Kidney (tissue), 14 donors: ENCODE measurements around the gene ID2. TPM values are rescaled to one million over a fixed set of nuclear protein-coding genes. Genes with fewer than 3 reads are reported as not detected.
A peak's percentile ranks its signal among the peaks of the same experiment; 100 is the strongest.

Experiments used
- DNase-seq, 5 donors: peaks; one replicate each; pipeline ENCODE4 v3.0.0-alpha.2; 2013 to 2020
- FAIRE-seq: peaks from 2 replicates; lab custom pipeline; 2012; peaks lifted over from hg19 to GRCh38; lab: Jason Lieb, UNC
- H3K27ac ChIP-seq, 2 donors: one replicate each; pipeline ENCODE4 v1.7.0; 2013; ENCODE audit warnings: low read depth in 2 of 2, low read length in 2 of 2, inconsistent platforms in 1 of 2
- H3K27me3 ChIP-seq: one replicate; pipeline ENCODE4 v1.7.1; 2013; ENCODE audit warnings: low read length, inconsistent platforms; ENCODE audit not compliant: control insufficient read depth, insufficient read depth
- H3K36me3 ChIP-seq, 3 donors: one replicate each; pipeline versions ENCODE4 v1.7.0 to v1.7.1; 2013; ENCODE audit warnings: low read length in 3 of 3, control low read depth in 1 of 3, inconsistent platforms in 1 of 3; ENCODE audit not compliant: insufficient read depth in 3 of 3, control insufficient read depth in 2 of 3
- H3K4me1 ChIP-seq, 3 donors: one replicate each; pipeline versions ENCODE4 v1.7.0 to v1.7.1; 2013; ENCODE audit warnings: low read length in 3 of 3, inconsistent platforms in 1 of 3, low read depth in 1 of 3; ENCODE audit not compliant: control insufficient read depth in 2 of 3, insufficient read depth in 2 of 3
- H3K4me3 ChIP-seq, 3 donors: one replicate each; pipeline versions ENCODE4 v1.7.0 to v1.8.1; 2013; ENCODE audit warnings: low read length in 3 of 3, control low read depth in 1 of 3, inconsistent platforms in 1 of 3
- H3K9ac ChIP-seq, 3 donors: one replicate each; pipeline versions ENCODE4 v1.7.0 to v1.7.1; 2013; ENCODE audit warnings: low read length in 3 of 3, control low read depth in 1 of 3, inconsistent platforms in 1 of 3
- H3K9me3 ChIP-seq, 3 donors: one replicate each; pipeline versions ENCODE4 v1.7.0 to v1.7.1; 2013; ENCODE audit warnings: low read length in 3 of 3, control low read depth in 1 of 3, inconsistent platforms in 1 of 3; ENCODE audit not compliant: control insufficient read depth in 2 of 3, insufficient read depth in 1 of 3
- intact Hi-C: fragments of 100-400 bp; cut with DNase I; formaldehyde crosslinking; loops from one replicate; pipeline ENCODE4 v1.11.1; 2022
- polyA plus RNA-seq: library from polyadenylated mRNA; stranded (reverse); fragments of 350-450 nt; fragmentation: Illumina TruSeq; extraction: RNeasy Lipid Tissue Mini Kit (QIAGEN cat#74804); gene quantifications from one replicate; pipeline ENCODE4 v1.2.3, GENCODE V29; 2014; ENCODE audit warnings: low read depth, low replicate concordance; ENCODE audit not compliant: insufficient read depth
- total RNA-seq: library from RNA; stranded (reverse); fragmentation: NEBNext Ultra II Directional; extraction: Animal tissue kit (Norgen Biotek cat#: 25700); gene quantifications from one replicate; pipeline ENCODE4 v1.2.1, GENCODE V29; 2021
- TF ChIP-seq, protein P1 (sequence below): IDR thresholded peaks from 3 replicates; pipeline ENCODE4 v1.5.1; 2012; ENCODE audit warnings: mild to moderate bottlenecking, moderate library complexity, borderline replicate concordance; ENCODE audit not compliant: insufficient read depth; ENCODE audit errors: extremely low read depth
- donor health status: control.
- donor health status: control.
- donor health status: control.
- donor health status: control.
- donor health status: control.
- donor health status: DM: yes; HTN: yes; CAD: no.
- donor health status: Normal renal cell carcinoma (clear cell type).

Gene ID2
- total and polyA plus RNA-seq, 2 donors from 2014 or later, result 74.6 to 113 TPM

DNA sequence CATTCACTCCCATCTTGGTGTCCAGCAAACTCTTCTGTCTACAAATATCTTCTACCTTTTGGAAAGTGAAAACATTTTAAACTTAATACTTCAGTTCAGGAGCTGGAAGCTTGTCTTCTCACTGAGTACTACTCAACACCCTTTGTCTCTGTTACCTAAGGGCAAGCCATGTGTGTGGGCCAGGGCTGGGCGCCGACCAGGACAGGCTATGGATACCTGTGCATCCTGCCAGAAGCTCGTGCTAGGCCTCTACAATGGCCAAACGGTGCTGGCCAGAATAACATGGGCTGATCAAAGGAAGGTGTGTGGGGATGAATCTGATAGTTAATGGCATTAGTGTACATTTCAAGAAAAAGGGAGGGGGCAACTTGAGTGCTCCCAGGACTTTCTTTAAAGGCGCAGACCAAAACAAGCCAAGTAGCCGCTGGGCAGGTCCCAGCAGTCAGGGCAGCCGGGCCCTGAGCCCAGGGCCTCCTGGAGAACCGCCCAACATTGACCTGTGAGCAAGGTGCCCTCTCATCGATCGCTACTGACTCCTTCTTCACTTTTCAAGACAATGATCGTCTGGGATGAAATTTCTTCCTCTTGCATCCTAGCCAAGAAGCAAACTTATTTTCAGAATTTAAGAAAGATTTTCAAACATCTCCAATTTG lies 29.0 kb upstream of the ID2 start:
- Histone ChIP-seq H3K27me3 (no peaks in the 10 kb centered on the region), H3K36me3 (no peaks in the 10 kb centered on the region), H3K27ac (peak overlapping the region in 1 of 2 donors; percentile 1), H3K9ac (no peak overlapping the region), H3K4me1 (peaks cover 0 to 22% (median 11%) of the 10 kb centered on the region in 3 donors), H3K9me3 (no peaks in the 10 kb centered on the region), H3K4me3 (no peak overlapping the region)
- DNase-seq (peak in 1 of 5 donors; percentile 46), FAIRE-seq (no peak)
- TF ChIP-seq, protein P1, sequence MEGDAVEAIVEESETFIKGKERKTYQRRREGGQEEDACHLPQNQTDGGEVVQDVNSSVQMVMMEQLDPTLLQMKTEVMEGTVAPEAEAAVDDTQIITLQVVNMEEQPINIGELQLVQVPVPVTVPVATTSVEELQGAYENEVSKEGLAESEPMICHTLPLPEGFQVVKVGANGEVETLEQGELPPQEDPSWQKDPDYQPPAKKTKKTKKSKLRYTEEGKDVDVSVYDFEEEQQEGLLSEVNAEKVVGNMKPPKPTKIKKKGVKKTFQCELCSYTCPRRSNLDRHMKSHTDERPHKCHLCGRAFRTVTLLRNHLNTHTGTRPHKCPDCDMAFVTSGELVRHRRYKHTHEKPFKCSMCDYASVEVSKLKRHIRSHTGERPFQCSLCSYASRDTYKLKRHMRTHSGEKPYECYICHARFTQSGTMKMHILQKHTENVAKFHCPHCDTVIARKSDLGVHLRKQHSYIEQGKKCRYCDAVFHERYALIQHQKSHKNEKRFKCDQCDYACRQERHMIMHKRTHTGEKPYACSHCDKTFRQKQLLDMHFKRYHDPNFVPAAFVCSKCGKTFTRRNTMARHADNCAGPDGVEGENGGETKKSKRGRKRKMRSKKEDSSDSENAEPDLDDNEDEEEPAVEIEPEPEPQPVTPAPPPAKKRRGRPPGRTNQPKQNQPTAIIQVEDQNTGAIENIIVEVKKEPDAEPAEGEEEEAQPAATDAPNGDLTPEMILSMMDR, result no peak
- intact Hi-C loops, result no loop called here

GRCh38 chr2:8653485-8653884 lies 28.4 kb upstream of the ID2 start:
- no peaks in the 10 kb centered on the region for H3K36me3 ChIP-seq
- peak overlapping the region in 1 of 2 donors; percentile 35 for H3K27ac ChIP-seq
- H3K9me3 ChIP-seq, result no peaks in the 10 kb centered on the region
- FAIRE-seq (no peak), DNase-seq (peak in 4 of 5 donors; percentile 21 to 72 (median 60))
- H3K9ac ChIP-seq, result no peak overlapping the region
- peaks cover 0 to 22% (median 10%) of the 10 kb centered on the region in 3 donors for H3K4me1 ChIP-seq
- intact Hi-C loops, result no loop called here
- H3K4me3 ChIP-seq, result no peak overlapping the region
- no peaks in the 10 kb centered on the region for H3K27me3 ChIP-seq
- TF ChIP-seq, protein P1, result no peak

- no peaks in the 10 kb centered on the region for H3K36me3 ChIP-seq
- intact Hi-C loops, result no loop called here
- H3K9me3 ChIP-seq, result no peaks in the 10 kb centered on the region
- no peak for FAIRE-seq
- H3K27me3 ChIP-seq, result no peaks in the 10 kb centered on the region
- H3K9ac ChIP-seq, result no peak overlapping the region
- peaks cover 0 to 22% (median 10%) of the 10 kb centered on the region in 3 donors for H3K4me1 ChIP-seq
- no peak overlapping the region for H3K4me3 ChIP-seq
- TF ChIP-seq, protein P1, result no peak
- peak in 1 of 5 donors; percentile 43 for DNase-seq
- peak overlapping the region in 1 of 2 donors; percentile 35 for H3K27ac ChIP-seq
These were observed 27.8 kb upstream of the ID2 start for GRCh38 chr2:8654041-8654440.
